Skin of body (tissue), 2 donors: ENCODE results near the gene TENM3. TPM values are rescaled to one million over a fixed set of nuclear protein-coding genes. Genes with fewer than 3 reads are reported as not detected.
A peak's percentile ranks its signal among the peaks of the same experiment; 100 is the strongest.

Source experiments
- DNase-seq: peaks from one replicate; lab custom pipeline; 2025; lab: John Stamatoyannopoulos, UW
- total RNA-seq: library from RNA; depleted of rRNA; stranded (reverse); fragments of >200 nt; gene quantifications from one replicate; pipeline ENCODE4 v1.2.3, GENCODE V29; 2014

The TENM3 gene
- total RNA-seq, 1 donor from 2014 or later: 10.2 TPM

GRCh38 chr4:182394181-182394580 lies 151.0 kb downstream of the TENM3 start:
- DNase-seq: no peak

- DNase-seq: peak; percentile 47
Measured at GRCh38 chr4:182400081-182400480, 156.9 kb downstream of the TENM3 start.

- DNase-seq: no peak
Measured at GRCh38 chr4:182400790-182401189, 157.6 kb downstream of the TENM3 start.

GRCh38 chr4:182404376-182404775 lies 161.2 kb downstream of the TENM3 start:
- no peak for DNase-seq

- DNase-seq: no peak
Measured at GRCh38 chr4:182405087-182405486, 161.9 kb downstream of the TENM3 start.

GRCh38 chr4:182409271-182409670 lies 166.1 kb downstream of the TENM3 start:
- DNase-seq: no peak

- DNase-seq: no peak
Measured at GRCh38 chr4:182411391-182411790, 168.2 kb downstream of the TENM3 start.

DNA sequence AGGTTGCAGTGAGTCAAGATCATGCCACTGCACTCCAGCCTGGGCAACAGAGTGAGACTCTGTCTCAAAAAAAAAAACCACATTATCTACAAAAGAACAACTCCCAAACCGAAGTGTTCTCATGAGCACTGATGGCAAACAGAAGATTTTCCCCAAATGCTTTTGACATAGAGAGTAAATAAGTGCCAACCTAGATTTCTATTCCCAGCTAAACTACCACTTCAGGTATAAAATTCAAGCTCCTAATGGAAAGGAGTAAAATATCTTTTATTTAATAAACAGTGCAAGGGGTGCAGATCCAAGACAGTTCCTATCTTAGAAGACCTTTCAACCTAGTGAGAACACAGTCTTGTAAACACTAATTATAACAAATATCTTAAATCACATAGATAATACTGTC lies 170.3 kb downstream of the TENM3 start:
- no peak for DNase-seq

- DNase-seq: no peak
Measured at GRCh38 chr4:182415116-182415515, 171.9 kb downstream of the TENM3 start.

GRCh38 chr4:182416067-182416466 lies 172.9 kb downstream of the TENM3 start:
- DNase-seq: no peak

GRCh38 chr4:182418054-182418734 lies 175.0 kb downstream of the TENM3 start:
- DNase-seq: no peak

GRCh38 chr4:182420189-182420588 lies 177.0 kb downstream of the TENM3 start:
- DNase-seq: no peak

- no peak for DNase-seq
Measured at GRCh38 chr4:182421753-182422152, 178.6 kb downstream of the TENM3 start.

- no peak for DNase-seq
Measured at GRCh38 chr4:182425302-182425701, 182.1 kb downstream of the TENM3 start.

GRCh38 chr4:182426901-182427300 lies 183.7 kb downstream of the TENM3 start:
- DNase-seq: peak; percentile 5

DNA sequence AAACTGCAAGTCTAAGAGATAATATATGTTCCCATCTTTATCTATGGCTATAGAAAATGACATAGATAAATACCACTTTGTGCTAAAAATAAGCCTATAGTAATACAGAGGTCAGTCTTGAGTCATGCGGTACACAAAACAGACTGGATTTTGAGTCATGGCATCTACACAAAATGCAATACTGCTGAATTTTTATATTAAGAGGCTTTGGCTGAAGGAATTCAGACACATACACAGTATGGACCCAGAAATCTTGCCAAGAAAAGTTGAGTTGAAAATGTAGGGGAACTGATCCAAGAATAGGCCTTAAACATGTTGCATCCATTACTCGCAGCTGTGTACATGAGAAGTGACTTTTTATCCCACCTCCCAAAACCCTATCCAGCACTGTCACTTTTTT lies 184.4 kb downstream of the TENM3 start:
- DNase-seq: peak; percentile 89

- DNase-seq: no peak
Measured at GRCh38 chr4:182429896-182430295, 186.7 kb downstream of the TENM3 start.

DNA sequence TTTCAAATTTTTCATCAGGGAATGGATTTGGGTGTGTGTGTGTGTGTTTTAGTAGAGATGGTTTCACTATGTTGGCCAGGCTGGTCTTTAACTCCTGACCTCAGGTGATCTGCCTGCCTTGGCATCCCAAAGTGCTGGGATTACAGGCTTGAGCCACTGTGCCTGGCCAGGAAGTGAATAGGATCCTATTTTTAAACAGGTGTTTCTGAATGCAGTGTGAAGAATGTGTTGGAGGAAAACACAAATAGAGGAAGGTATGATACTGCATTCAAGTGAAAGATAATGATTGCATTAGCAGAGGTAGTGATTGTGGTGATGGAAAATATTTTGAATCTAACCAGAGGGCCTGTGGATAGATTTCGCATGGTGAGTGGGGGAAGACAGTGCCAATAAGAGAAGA lies 189.6 kb downstream of the TENM3 start:
- DNase-seq: no peak

- DNase-seq: no peak
Measured at GRCh38 chr4:182434720-182435119, 191.5 kb downstream of the TENM3 start.

DNA sequence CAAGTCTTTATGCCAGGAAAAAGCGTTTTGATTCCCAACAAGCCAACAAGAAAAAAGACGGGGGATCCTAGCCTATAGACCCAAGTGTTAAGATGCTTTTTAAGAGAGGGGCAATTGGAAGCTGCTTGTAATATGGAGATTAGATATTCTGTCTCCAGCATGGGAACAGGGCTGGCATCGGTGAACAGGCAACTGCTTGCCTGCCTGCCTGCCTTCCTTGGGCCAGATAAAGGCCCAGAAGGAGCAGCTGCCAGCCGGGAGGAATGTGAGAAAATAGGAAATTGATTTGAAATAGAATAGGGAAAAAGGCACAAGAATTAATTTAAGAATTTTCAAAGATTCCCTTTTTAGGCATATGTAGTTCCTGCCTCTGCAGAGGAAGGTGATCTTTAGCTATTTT lies 192.2 kb downstream of the TENM3 start:
- DNase-seq: no peak

DNA sequence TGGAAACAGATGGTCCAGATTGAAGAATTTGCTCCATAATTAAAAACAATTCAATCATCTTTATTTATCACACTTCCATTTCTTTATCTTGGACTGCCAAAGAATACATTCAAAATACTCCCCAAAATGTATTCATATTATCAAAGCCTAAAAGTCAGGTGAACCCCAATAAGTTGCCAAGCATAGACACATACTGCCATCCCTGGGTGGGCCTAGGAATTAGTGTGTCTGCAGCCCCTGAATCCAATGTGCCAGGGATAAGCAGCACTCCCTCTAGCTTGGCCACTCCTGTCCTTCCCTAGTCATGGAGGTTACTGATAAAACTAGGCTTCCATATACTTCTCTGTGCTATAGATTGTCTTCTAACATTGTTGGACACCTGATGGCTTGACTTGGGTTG lies 199.9 kb downstream of the TENM3 start:
- DNase-seq: no peak

- no peak for DNase-seq
Measured at GRCh38 chr4:182447767-182448280, 204.6 kb downstream of the TENM3 start.

- peak; percentile 65 for DNase-seq
Measured at GRCh38 chr4:182448281-182449151, 205.3 kb downstream of the TENM3 start.
